ENCODE data around the gene RIMKLA. TPM values are rescaled to one million over a fixed set of nuclear protein-coding genes. Genes with fewer than 3 reads are reported as not detected.

Gene RIMKLA
- total and polyA plus RNA-seq, 2 of the 13 experiments (the other 11 are each of a cell fraction or from before 2014, with no cell fraction given), result 2.5 to 3.8 TPM

GRCh38 chr1:42462828-42463763 lies 82.5 kb downstream of the RIMKLA start, which contains the start of gene CCDC30 (continued):
- TF ChIP-seq LRRFIP1 (CRISPR knock-in tag; conservative IDR thresholded peaks at IDR 0.05) (no peak), NCOA1 (CRISPR knock-in tag; IDR thresholded peaks at IDR 0.05) (no peak), PHB2 (IDR thresholded peaks at IDR 0.05; ENCODE audit: partially characterized antibody) (no peak), ZNF354B (CRISPR knock-in tag; IDR thresholded peaks at IDR 0.05) (no peak), TBP (CRISPR knock-in tag; IDR thresholded peaks at IDR 0.05) (no peak), JUND (CRISPR knock-in tag; IDR thresholded peaks at IDR 0.05) (no peak), GABPB1 (CRISPR knock-in tag; IDR thresholded peaks at IDR 0.05) (peak; percentile 92), ZNF556 (CRISPR knock-in tag; IDR thresholded peaks at IDR 0.05; ENCODE audit: borderline replicate concordance) (no peak), JUNB (CRISPR knock-in tag; IDR thresholded peaks at IDR 0.05; ENCODE audit: borderline replicate concordance) (no peak), ZSCAN31 (CRISPR knock-in tag; IDR thresholded peaks at IDR 0.05; ENCODE audit: low read depth) (no peak), NCOA2 (CRISPR knock-in tag; IDR thresholded peaks at IDR 0.05) (no peak), TCF12 (IDR thresholded peaks at IDR 0.05) (no peak), TCF12 (CRISPR knock-in tag; IDR thresholded peaks at IDR 0.05) (no peak), ZNF276 (CRISPR knock-in tag; IDR thresholded peaks at IDR 0.05; ENCODE audit: low read depth) (no peak), TAF15 (IDR thresholded peaks at IDR 0.05; ENCODE audit: low read depth, low read length, poor library complexity, severe bottlenecking) (no peak), ZNF816 (CRISPR knock-in tag; IDR thresholded peaks at IDR 0.05; ENCODE audit: borderline replicate concordance) (no peak), ZNF34 (CRISPR knock-in tag; IDR thresholded peaks at IDR 0.05; ENCODE audit: borderline replicate concordance) (no peak), ASH2L (IDR thresholded peaks at IDR 0.05; ENCODE audit: insufficient read length, low read depth, low read length) (no peak), GTF2F1 (IDR thresholded peaks at IDR 0.05; ENCODE audit: low read length) (no peak), CBX5 (CRISPR knock-in tag; IDR thresholded peaks at IDR 0.05; ENCODE audit: borderline replicate concordance) (no peak), SALL2 (CRISPR knock-in tag; IDR thresholded peaks at IDR 0.05) (no peak), CEBPG (CRISPR knock-in tag; IDR thresholded peaks at IDR 0.05) (no peak), ZNF577 (CRISPR knock-in tag; IDR thresholded peaks at IDR 0.05; ENCODE audit: borderline replicate concordance, low read depth) (no peak), JARID2 (CRISPR knock-in tag; IDR thresholded peaks at IDR 0.05; ENCODE audit: insufficient replicate concordance) (no peak), SMAD9 (CRISPR knock-in tag; IDR thresholded peaks at IDR 0.05) (no peak), THAP7 (CRISPR knock-in tag; IDR thresholded peaks at IDR 0.05) (no peak), ZNF713 (CRISPR knock-in tag; IDR thresholded peaks at IDR 0.05) (no peak)

Data from HepG2 (cell line).